DMS 273 (cell line): ENCODE results near the gene BPIFB4.

Source experiments
- DNase-seq: peaks from one replicate; lab custom pipeline; 2025; ENCODE audit not compliant: unreplicated experiment; lab: John Stamatoyannopoulos, UW

The BPIFB4 gene

DNA sequence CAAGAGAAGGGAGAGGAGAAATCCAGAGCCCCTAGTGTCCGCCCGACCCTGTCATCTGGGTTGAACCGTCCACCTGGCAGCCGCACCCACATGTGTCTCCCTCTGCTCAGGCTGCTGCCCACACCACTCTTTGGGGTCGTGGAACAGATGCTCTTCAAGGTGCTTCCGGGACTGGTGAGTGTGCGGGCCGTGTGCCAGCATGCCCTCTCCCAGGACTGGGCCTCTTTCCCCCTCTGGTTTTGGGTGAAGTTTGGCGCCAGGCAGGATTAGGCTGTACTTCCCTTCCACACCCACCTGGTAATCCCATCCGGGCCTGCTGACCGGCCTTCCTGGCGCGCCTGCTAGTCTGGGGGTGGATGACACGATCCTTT lies 17.8 kb upstream of the BPIFB4 start:
- no peak for DNase-seq

GRCh38 chr20:33062105-33062824 lies 17.2 kb upstream of the BPIFB4 start:
- DNase-seq, result no peak

DNA sequence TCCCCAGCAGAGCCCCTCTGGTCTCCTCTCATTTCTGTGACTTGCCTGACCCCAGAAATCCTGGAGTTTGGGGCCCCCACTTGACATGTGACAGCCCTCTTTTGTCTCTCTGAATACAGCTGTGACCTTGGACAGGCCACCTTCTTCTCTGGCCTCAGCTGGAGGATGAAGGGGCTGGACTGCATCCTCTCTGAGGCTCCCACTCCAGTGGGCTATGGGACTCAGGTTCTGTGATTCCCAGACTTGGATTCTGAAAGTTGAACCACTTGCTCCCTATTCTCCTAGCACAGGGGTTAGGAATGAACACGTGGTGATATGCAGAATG lies 16.7 kb upstream of the BPIFB4 start:
- DNase-seq, result no peak

GRCh38 chr20:33063271-33063670 lies 16.2 kb upstream of the BPIFB4 start:
- DNase-seq, result no peak

GRCh38 chr20:33064572-33065287 lies 14.7 kb upstream of the BPIFB4 start:
- DNase-seq, result no peak

DNA sequence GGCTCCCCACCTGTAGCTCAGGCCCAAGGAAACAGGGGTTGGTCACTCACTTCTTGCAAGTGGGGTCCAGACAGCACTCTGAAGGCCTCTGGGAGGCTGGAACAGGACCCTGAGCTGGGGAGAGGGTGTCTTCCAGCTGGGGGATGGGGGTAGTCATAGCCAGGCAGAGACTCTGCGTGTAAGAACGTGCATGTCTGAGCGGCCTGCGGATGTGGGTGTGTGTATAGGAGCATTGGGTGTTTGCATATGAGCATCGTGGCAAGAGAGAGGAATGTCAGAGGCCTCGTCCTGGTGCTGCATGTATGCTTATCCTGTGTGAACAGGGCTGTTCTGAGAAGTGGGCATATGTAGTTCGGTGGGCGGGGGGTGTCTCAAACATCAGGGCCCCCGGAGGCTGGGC lies 13.7 kb upstream of the BPIFB4 start:
- DNase-seq, result no peak

- DNase-seq, result no peak
Observed at GRCh38 chr20:33067806-33068205, 11.6 kb upstream of the BPIFB4 start.

- DNase-seq, result no peak
Observed at GRCh38 chr20:33068251-33068939, 11.0 kb upstream of the BPIFB4 start.

GRCh38 chr20:33069673-33070072 lies 9.8 kb upstream of the BPIFB4 start:
- no peak for DNase-seq

DNA sequence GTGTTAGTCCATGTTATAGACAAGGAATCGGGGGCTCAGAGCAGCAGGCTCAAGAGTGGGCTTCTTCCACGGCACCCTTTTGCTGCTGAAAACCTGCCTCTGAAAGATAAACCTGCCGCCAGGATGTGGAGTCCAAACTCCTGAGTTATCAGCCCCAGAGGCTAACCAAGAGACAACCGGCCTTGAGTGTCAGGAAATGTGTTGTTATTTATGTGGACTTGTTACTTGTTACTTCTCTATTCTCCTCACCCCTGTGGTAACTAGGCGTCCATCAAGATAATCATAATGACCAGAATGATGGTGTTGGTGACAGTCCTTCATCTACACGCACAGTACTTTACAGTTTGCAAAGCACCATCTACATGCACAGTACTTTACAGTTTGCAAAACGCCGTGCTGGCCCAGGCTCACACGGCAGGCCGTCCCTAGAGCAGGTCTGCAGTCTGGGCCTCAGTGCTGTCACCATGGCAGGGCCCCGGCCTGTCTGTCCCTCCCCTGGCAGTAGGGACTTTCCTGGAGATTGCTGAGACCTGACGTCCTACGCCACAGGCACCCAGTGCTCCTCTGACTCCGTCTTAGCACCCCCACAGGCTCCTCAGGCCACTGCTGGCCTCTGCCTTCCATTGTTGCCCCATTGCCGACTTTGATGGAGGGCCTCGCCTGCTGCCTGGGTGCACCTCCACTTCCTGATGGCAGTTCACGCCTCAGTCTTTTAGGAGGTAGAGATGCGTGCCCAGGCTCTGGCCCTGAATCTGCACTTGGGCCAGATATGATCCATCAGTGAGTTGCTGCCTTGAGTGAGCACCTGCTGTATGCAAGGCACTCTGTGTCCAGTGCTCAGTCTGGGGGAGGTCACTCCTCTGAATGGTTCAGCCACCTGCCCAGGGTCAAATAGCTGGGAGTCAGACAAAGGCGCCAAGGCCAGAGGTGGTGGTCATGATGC lies 9.1 kb upstream of the BPIFB4 start:
- DNase-seq, result no peak

DNA sequence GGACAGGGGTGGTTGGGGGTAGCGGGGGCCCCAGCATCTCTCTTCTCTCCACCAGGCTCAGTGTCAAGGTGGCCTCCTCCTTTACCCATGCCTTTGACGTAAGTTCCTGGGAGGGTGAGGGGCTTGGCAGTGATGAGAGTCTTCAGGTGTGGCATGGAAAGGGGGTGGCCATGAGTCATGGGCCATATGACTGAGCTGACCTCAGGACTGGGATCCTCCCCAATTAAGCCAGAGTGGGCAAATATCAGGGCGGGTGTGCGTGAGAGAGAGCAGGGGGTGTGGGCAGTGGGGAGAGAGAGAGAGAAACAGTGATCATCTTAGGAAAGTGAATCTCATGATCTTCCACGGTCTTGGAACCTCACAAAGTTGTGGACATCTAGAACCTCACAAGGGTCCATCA lies 8.2 kb upstream of the BPIFB4 start:
- no peak for DNase-seq

DNA sequence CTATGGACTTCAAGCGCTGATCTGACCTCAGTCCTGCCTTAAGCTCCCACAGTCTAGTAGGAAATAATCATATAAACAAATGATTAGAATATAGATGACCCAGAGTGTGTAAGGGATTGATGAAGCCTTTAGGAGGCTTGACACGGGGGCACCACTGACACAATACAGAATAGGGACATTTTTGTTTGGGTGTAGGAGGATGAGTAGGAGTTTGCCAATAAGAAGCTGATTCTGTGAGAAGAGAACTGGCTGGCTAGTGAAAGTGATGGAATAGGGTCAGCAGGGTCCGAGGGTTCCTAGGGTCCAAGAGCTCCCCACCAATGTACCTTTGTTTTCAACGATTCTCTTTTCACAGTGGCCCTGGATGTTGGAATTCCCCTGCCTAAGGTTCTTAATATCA lies 7.1 kb upstream of the BPIFB4 start:
- DNase-seq, result no peak

DNA sequence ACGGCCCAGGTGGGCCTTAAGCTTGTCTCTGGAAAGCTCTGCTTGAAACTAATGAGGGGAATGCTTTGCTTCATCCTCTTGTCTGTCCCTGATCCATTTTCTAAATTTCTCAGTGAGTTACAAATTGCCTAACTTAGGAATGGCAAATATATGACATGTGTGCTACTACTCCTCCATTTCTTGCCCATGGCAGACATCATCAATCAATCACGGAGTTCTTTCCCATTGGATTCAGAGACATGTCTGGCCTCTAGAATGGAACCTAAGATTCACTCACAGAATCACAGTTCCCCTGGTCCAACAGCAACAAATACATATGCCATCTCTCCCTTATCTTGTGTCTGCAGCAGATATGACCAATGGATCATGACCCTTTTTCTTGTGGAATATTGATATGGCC lies 6.6 kb upstream of the BPIFB4 start:
- DNase-seq, result no peak

DNA sequence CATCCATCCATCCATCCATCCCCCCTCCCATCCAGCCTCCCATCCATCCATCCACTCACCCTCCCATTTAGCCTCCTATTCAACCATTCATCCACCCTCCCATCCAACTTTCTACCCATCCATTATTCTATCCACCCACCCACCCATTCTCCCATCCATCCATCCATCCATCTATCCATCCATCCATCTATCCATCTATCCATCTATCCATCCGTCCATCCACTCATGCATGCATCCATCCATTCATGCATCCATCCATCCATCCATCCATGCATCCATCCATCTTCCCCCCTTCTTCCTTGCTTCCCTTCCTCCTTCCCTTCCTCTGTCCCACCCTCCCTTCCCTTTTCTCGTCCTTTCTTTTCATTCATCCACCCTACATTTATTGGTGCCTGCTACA lies 4.8 kb upstream of the BPIFB4 start:
- no peak for DNase-seq

DNA sequence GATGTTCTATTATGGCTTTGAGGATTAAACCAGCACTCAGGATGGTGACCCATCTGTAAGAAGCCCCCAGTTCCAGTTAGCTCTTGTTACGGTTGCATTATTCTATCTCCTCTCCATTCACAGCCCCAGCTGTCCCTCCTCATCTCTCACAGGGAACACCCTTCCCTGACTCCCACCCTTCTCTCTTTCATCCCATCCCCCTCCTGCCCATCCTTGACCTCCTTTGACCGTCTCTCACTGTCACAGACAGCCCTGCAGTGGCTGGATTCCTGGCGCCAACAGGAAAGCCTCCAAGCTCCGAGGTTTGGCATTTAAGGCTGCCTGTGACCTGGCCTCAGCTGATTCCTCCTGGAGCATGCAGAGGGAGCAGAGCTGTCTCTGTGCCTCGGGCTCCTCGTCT lies 4.2 kb upstream of the BPIFB4 start:
- no peak for DNase-seq

DNA sequence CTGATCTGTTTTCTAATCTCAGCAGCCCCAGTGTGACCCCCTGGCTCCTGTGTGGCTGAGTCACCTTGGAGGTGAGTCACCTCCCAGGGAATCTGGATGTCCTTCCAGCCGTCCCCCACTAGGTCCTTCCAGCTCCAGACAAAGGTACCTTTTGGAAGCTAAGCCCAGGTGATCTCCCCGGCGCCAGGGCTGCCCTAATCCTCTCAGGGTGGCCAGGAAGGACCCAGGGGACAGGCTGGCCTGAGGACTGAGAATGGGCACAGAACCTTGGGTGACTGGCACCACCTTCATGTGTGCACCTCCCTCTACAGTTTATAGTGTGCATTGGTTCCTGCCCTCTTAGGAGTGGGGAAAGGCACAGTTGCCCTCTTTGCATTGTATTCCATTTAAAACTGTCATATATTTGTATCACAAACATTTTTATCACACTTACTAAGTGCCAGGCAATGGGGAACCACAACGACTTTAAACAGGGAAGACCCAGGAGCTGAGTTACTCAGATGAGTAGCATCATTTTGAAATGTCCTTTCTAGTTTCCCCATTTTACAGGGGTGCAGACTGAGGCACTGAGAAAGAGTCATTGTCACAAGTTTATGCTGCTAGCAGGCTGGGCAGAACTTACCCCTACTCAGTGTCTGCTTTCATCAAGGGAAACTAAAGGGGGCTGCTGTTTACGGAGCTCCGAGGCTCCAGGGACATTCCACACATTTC lies 2.6 kb upstream of the BPIFB4 start:
- peak; percentile 49 for DNase-seq

- no peak for DNase-seq
Observed at GRCh38 chr20:33081411-33082154, 2.1 kb downstream of the BPIFB4 start.

DNA sequence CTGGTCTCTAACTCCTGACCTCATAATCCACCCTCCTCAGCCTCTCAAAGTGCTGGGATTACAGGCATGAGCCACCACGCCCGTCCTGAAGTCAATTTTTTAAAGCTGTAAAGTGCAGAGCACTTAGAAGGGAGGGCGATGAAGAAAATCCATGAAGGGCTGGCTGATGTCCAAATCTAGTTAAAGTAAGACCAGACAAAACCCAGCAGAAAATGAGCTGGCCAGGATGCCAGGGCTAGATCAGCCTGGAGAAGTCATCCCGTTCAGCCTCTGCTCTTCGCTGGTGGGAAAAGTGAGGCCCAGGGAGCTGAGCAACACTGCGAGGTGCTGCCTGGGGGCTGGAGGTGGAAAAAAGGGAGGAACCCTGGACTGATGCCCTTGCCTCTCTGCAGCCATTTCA lies 3.1 kb downstream of the BPIFB4 start:
- DNase-seq, result no peak

GRCh38 chr20:33083544-33084340 lies 4.3 kb downstream of the BPIFB4 start:
- DNase-seq, result no peak
